WI38 (cell line): Measurements from ENCODE around the gene RIMKLB.
A peak's percentile ranks its signal among the peaks of the same experiment; 100 is the strongest.
"Not testable (repeated sequence)": the region's sequence is repeated elsewhere in the genome, so short reads cannot be mapped to it uniquely, and the experiment has no call there.

Experiments
- H3K4me3 ChIP-seq: 2 replicates; pipeline ENCODE4 v1.5.1; 2011; ENCODE audit warnings: low read depth, mild to moderate bottlenecking, control low read depth, low read length
- TF ChIP-seq, protein P1 (sequence below): IDR thresholded peaks from 2 replicates; pipeline ENCODE4 v1.5.1; 2012; ENCODE audit warnings: low read depth, mild to moderate bottlenecking, control low read depth, low read length

The RIMKLB gene

DNA sequence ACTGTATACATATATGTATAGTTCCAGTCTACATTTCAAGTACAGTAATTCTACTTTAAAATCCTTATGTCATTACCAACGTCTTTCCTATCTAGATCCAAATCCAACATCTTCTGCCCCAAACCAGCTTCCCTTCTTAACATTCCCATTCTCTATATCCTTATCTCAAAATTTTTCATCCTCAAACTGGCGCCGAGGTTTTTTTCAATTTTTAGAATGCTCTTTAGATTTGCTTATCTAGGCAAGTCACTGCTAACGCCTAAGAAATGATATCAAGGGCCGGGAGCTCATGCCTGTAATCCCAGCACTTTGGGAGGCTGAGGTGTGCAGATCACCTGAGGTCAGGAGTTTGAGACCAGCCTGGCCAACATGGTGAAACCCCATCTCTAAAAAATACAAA lies 48.3 kb downstream of the RIMKLB start:
- TF ChIP-seq, protein P1, sequence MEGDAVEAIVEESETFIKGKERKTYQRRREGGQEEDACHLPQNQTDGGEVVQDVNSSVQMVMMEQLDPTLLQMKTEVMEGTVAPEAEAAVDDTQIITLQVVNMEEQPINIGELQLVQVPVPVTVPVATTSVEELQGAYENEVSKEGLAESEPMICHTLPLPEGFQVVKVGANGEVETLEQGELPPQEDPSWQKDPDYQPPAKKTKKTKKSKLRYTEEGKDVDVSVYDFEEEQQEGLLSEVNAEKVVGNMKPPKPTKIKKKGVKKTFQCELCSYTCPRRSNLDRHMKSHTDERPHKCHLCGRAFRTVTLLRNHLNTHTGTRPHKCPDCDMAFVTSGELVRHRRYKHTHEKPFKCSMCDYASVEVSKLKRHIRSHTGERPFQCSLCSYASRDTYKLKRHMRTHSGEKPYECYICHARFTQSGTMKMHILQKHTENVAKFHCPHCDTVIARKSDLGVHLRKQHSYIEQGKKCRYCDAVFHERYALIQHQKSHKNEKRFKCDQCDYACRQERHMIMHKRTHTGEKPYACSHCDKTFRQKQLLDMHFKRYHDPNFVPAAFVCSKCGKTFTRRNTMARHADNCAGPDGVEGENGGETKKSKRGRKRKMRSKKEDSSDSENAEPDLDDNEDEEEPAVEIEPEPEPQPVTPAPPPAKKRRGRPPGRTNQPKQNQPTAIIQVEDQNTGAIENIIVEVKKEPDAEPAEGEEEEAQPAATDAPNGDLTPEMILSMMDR = no peak

DNA sequence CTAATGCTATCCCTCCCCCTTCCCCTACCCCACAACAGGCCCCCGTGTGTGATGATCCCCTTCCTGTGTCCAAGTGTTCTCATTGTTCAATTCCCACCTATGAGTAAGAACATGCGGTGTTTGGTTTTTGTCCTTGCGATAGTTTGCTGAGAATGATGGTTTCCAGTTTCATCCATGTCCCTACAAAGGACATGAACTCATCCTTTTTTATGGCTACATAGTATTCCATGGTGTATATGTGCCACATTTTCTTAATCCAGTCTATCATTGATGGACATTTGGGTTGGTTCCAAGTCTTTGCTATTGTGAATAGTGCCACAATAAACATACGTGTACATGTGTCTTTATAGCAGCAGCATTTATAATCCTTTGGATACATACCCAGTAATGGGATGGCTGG lies 62.3 kb downstream of the RIMKLB start:
- H3K4me3 ChIP-seq = not testable (repeated sequence)

More for the DNA sequence above, 48.3 kb downstream of the RIMKLB start:
- no peak overlapping the region for H3K4me3 ChIP-seq

DNA sequence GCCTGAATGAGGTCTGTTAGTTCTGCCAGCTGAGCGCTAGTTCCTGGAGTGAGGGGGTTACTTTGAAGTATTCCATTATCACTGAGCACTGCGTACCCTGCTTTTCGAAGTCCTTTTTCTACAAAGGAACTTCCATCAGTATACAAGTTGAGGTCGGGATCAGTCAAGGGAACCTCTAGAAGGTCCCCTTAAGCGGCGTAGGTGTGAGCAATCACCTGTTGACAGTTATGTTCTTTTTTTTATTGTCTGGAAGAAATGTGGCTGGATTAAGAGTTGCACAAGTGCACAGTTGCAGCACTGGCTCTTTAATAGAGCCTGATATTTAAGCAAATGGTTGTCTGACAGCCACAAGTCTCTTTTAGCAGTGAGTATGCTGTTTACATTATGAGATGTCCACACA lies 64.9 kb downstream of the RIMKLB start:
- H3K4me3 ChIP-seq = not testable (repeated sequence)

DNA sequence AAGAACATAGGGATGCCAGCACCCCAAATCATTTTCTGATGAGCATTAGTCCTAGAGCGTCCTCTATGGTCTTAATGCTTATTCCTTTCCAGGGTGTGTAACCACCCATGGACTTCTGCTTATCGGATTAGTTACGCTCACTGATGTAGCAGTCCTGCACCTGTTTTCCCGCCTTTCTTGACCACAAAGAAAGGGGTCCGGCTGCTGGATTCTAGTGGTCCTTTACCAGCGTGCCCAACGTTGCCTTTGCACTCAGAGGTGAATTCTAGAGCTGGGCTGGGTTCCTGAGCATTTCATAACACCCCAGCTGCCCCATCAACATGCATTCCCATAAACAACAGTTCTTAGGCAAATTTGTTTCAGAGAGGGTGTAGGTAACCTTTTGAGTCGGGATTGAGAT lies 68.3 kb downstream of the RIMKLB start:
- not testable (repeated sequence) for H3K4me3 ChIP-seq

DNA sequence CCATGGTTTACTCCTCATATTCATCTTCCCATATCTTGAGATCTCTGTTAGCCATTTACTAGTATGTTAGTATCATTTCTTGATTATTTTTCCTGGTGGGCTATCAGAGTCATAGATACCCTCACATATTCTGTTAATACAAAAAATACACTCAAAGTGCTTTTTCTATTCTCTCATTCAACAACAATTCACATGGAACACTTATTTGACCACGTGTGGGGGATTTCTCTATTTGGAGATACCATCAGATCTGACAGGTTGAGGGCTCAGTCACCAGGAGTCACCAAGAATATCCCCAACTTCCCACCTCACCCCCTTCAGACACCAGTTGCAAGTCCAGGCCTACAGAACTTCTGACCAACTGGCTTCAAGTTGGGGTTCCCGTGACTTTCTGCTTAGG lies 72.7 kb downstream of the RIMKLB start:
- no peak overlapping the region for H3K4me3 ChIP-seq
- TF ChIP-seq, protein P1 = no peak

DNA sequence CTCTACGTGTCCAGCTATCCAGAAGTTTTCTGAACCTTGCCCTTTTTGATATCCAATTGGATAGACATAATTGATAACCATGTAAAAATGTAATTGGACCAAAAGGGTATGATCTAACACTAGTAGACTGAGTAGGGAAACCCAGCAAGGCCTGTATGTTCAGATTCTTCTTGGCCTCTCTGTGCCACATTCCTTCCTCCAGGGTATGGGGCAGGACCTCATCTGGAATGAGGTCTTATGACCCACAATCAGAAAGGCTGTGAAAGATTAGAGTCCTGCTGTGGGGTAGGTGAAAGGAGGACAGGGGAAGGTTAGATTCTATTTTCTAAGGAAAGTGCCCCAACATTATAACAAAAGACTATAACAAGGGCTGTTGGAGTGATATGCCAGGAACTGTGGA lies 73.3 kb downstream of the RIMKLB start:
- TF ChIP-seq, protein P1 = 0 out of 2 replicates have a peak, but pooled peaks have one; percentile 9
- H3K4me3 ChIP-seq = no peak overlapping the region

DNA sequence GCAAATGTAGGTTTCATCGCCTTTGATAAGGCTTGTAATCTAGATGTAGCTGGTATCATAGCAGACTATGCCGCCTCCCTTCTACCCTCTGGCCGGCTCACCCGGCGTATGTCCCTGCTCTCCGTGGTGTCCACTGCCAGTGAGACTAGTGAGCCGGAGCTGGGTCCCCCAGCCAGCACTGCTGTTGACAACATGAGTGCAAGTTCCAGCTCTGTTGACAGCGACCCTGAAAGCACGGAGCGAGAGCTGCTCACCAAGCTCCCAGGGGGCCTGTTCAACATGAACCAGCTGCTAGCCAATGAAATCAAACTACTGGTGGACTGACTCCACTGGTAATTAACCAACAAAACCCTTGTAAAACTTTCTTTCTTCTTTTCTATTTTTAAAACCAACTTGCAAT lies 75.7 kb downstream of the RIMKLB start:
- H3K4me3 ChIP-seq = no peak overlapping the region
- TF ChIP-seq, protein P1 = no peak

DNA sequence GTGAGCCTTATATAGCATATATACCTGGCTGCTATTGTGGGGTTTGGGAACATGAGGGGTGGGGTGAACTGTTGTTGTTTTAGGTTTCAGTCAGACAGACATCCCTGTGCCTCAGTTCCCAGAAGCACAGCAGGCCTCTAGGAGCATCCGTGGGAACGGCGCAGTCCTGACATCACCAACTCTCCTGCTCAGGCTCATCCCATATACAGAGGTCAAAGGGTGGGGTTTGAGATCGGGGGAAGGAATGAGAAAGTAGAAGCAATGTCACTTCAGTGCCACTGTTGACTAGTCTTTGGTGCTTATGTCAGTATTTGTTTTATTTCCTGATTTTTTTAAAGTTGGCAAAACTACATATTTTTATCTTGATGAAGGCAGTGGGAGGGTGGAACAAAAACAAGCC lies 81.5 kb downstream of the RIMKLB start:
- TF ChIP-seq, protein P1 = no peak
- no peak overlapping the region for H3K4me3 ChIP-seq

DNA sequence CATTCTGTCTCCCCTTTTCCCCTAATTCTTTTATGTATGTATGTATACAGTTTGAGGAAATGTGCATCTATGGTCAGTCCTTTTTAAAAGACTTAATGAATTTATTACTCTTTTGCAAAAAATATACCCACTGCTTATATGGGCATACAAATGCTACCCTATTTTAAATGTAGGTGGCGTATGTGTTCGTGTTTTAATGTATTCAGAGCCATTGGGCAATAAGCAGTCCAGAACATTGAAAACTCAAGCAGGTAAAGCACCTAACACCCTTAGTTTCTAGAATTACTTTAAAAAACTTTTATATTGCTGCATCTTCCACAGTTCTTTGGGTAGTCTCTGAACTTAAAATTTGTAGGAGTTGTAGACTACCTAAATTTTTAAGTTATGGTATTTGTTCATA lies 82.1 kb downstream of the RIMKLB start:
- H3K4me3 ChIP-seq = no peak overlapping the region
- TF ChIP-seq, protein P1 = no peak
